UCSD-AML1 (cell line): Measurements from ENCODE around the gene RPS15.
A peak's percentile ranks its signal among the peaks of the same experiment; 100 is the strongest.

ENCODE experiments used
- DNase-seq: peaks from one replicate; lab custom pipeline; 2025; ENCODE audit not compliant: unreplicated experiment; lab: John Stamatoyannopoulos, UW

Gene RPS15

GRCh38 chr19:1401889-1402217 lies 36.3 kb upstream of the RPS15 start:
- DNase-seq: no peak

- peak; percentile 46 for DNase-seq
Observed at GRCh38 chr19:1402411-1403070, 35.7 kb upstream of the RPS15 start.

GRCh38 chr19:1406774-1407527 lies 31.2 kb upstream of the RPS15 start:
- DNase-seq: peak; percentile 100

GRCh38 chr19:1407528-1408299 lies 30.5 kb upstream of the RPS15 start, which contains the start of gene DAZAP1:
TSS of gene DAZAP1 (plus strand) at chr19:1407586. CDS start at chr19:1407774, 188 bp downstream.
- no peak for DNase-seq

GRCh38 chr19:1408300-1409203 lies 29.6 kb upstream of the RPS15 start:
- DNase-seq: peak; percentile 59

- no peak for DNase-seq
Observed at GRCh38 chr19:1409204-1410005, 28.8 kb upstream of the RPS15 start.

- DNase-seq: peak; percentile 53
Observed at GRCh38 chr19:1410136-1410786, 27.9 kb upstream of the RPS15 start.

- no peak for DNase-seq
Observed at GRCh38 chr19:1410789-1411188, 27.4 kb upstream of the RPS15 start.

GRCh38 chr19:1411255-1412191 lies 26.7 kb upstream of the RPS15 start:
- no peak for DNase-seq

- no peak for DNase-seq
Observed at GRCh38 chr19:1412323-1412923, 25.8 kb upstream of the RPS15 start.

GRCh38 chr19:1412995-1413800 lies 25.0 kb upstream of the RPS15 start:
- no peak for DNase-seq

GRCh38 chr19:1416014-1416841 lies 22.0 kb upstream of the RPS15 start:
- DNase-seq: no peak

- no peak for DNase-seq
Observed at GRCh38 chr19:1417145-1417544, 21.1 kb upstream of the RPS15 start.

- DNase-seq: no peak
Observed at GRCh38 chr19:1417681-1418495, 20.3 kb upstream of the RPS15 start.

- no peak for DNase-seq
Observed at GRCh38 chr19:1418496-1418775, 19.8 kb upstream of the RPS15 start.
